Activated T-cell treated with anti-CD3 and anti-CD28 coated beads for 48 hours (primary cell): Measurements from ENCODE around the gene TIGIT.

Source experiments
- DNase-seq: peaks from one replicate; pipeline ENCODE4 v3.0.0-alpha.2; 2020; ENCODE audit warnings: low read depth

The TIGIT gene

DNA sequence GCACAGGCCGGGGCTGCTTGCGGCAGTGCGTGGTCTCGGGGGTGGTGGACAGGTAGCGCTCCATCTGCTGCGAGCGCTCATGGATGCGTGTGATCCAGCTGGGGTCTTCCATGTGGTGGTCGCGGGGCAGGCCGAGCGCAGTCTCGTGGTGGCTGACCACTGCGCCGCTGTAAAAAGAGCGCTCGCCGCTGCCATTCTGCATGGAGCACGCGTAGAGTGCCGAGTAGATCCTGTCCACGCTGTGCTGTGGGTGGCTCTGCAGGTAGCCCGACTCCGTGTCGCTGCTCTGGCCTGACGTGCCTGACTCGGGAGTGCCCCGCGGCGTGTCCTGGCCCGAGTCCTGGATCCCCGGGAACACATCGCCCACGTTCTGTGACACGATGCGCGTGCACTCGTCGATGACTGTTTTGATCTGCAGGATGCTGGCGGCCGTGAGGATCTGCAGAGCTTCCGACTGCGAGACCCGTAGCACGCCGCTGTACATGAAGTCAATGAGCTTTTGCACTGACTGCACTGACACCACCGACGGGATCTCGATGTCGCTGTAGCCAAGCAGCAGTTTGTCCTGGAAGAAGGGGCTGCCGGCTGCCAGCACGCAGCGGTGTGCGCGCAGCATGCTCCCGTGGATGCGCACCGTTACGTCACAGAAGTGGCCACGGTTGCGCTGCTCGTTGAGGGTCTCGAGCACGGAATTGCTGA lies 57.4 kb downstream of the TIGIT start:
- no peak for DNase-seq

DNA sequence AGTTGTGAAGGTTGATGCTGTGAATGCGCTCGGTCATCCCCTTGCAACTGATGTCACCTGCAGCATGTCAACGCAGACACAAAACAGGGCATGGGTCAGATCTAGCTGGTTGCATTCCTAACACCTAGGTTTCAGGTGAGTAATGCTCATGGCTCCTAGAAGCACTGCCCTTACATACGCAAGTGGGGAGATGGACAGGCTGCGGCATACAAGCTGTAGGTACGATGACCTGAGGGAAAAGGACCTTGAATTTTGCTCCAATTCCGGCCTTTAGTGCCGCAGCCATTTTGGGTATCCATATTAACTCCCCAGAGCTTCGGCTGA lies 58.0 kb downstream of the TIGIT start:
- no peak for DNase-seq

DNA sequence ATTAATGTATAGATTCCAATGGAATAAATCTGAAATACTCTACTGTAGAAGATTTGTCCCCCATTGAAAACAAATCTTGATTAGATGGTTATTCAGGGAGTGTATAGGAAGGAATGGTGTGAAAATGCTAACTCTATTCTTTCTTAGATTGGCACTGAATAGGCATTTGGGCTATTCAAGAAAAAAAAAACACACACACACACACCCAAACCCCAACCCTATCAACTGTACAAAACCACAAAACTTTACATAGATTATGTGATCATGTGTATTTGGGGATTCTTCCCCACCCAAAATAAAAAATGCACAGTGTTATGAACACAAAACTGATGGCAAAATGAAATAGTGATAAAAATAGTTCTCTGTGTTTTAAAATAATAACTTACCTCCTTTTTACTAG lies 61.8 kb downstream of the TIGIT start:
- no peak for DNase-seq

DNA sequence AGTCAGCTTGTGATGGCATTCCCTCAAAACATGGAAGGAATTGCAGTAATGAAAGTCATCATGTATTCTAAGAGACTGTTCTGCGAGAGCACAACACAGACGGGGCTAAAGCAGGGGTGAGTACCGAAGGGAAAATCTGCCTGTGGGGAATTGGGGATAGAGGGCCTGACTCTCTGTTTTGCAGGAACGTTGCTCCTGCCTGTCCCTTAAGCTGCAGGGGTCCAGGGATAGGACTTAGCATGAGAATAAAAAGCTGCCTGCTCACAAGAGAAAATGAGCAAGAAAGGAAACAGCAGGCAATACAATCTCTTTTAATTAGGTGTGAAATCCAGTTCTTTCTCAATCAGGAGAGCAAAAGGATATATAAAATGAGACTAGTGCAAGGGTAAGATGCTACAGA lies 62.2 kb downstream of the TIGIT start:
- DNase-seq, result no peak

DNA sequence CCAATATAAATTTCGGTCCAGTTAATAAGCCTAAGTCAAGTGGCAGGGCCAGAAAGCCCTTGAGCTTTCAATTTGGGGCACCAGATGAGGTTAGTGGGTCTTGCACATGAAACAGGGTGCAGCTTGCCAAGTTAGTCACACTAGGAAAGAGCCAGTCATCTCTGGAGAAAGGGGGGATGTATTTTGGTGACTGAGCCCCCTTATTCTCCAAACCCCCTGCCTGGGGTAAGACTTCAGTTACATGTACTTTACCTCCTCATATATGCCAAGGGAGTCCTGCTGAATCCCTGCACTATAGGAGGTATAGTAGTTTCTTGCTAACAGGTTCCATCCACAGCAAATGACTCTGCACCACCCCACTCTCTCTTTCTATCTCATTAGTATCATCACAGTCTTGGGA lies 62.7 kb downstream of the TIGIT start:
- no peak for DNase-seq
